Cerebellar cortex (tissue), 1 donor: ENCODE results near the gene MIOX.

Experiments used
- DNase-seq: peaks from one replicate; pipeline ENCODE4 v3.0.0-alpha.2; 2015; ENCODE audit warnings: low spot score

MIOX gene

DNA sequence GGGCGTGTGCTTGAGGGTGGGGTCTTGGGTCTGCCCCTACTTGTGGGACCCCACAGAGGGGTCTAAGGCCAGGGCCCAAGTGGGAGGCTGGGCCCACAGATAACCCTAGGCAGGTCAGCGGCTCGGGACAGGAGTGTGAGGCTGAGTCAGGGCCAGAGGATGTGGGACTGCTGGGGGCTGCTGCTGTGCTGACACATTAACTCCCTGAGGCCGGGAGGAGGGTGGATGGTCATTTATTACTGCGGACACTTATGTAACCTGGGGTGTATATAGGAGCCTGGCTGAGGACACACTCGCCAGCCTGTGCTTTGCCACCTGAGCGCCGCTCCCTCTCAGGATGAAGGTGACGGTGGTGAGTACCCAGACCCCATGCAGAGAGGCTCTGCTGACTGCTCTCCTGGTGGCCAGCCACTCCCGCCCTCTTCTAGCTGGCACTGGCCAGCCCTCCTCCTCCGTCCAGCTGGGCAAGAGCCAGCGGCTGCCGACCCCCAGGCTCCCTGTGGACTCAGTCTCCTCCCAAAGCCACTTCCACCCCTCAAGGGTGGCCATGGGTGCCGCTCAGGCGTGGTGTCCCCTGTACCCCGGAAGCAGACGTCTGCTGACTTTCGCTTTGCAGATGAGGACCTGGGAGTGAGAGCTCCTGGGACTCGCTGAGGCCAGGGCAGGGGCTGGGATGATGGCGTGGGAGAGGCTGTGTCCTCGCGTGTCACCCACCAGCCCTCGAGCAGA, at the start of gene MIOX:
MIOX (plus strand) TSS at position 299 of the 729 bp plus-strand sequence; CDS start at position 338, 39 bp downstream.
- DNase-seq, result no peak

- no peak for DNase-seq
Observed at GRCh38 chr22:50437511-50438304, 49.0 kb upstream of the MIOX start.

DNA sequence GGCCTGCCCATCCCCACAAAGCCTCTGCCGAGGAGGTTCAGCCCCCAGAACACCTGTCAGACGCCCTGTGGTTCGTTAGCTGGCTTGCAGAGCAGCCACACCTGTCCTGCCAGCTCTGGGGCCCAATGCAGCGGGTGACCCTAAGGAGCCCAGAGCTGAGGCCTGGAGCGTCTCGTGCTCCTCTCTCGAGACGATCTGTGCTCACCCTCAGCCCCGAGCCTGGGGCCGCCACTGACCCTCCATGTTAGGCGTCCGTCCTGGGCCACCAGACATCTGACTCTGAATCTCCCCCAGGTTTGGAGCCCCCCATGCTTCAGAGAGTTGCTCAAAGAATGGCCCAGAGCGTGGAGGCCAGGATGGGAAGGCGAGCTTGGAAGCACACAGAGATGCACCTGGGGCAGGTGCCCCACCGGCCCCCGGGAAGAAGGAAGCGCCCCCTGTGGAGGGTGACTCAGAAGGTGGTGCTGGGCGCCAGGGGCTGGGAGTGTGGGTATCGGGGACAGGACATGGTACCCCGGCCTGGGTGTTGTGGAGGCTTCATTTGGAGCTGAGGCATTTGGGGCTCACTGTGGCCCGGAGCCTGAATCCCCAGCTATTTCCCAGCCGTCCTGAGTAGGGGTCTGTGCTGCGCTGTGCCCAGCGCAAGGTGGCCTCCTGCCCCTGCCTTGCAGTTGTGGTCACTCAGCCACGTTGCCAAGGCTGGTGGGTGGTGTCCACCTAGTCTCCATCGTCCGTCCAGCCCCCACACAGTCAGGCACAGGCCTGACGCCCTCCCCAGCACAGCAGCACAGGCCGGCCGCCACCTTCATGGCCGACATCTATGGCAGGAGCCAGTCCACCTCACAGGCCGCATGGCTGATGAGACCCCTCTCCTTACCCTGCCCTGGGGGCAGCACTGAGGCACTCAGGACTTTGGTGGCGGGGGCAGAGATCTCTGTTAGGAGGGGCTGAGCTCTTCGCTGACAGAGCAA, 48.1 kb upstream of the MIOX start:
- no peak for DNase-seq

DNA sequence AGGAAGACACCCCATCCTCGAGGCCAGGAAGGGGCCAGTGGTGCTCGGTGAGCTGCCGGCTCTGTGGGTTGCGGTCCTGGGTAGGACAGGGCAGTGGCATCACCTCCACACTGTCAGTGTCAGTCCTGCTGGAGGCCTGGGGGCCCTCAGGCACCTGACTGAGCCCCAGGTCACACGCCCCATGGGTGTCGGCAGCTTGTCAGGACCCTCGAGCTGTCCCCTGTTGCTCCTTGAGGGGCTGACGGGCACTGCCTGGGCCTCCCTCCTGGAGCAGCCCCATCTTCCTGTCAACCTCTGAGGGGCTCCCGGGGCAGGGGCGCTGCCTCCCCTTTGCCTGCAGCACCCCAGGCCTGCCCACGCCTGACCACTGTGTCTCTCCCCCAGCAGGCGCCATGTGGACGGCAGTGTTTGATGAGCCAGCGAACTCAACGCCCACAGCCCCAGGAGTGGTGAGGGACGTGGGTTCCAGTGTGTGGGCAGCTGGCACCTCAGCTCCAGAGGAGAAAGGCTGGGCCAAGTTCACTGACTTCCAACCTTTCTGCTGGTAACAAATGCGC, 47.3 kb upstream of the MIOX start:
- no peak for DNase-seq

GRCh38 chr22:50439871-50440331, 46.8 kb upstream of the MIOX start:
- no peak for DNase-seq

GRCh38 chr22:50440544-50441249, 46.0 kb upstream of the MIOX start:
- no peak for DNase-seq

DNA sequence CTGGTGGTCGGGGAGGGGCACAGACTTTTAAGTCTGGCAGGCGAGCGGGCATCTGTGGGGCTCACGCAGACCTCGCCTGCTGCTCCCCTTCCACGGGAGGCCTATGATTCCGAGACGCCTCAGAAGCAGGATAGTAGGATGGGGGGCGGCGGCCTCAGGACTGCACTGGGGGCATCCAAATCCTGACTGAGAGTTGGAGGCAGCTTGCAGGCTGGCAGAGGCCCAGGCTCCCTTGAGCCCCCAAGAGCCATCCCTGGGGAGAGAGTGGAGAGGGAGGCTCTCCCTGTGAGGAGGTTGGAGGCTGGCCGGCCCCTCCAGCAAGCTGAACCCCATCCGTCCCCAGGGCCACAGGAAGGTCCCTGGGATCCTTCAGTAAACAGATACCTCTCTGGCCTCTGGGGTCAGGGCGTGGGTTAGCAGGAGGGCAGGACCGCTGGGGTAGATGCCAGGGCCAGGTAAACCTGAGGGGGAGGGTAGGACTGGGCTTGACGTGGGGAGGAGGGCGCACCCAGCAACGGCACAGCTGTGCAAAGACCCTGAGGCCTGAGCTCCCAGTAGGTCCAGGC, 45.1 kb upstream of the MIOX start:
- no peak for DNase-seq

- no peak for DNase-seq
Observed at GRCh38 chr22:50443197-50443596, 43.5 kb upstream of the MIOX start.

- DNase-seq, result no peak
Observed at GRCh38 chr22:50443801-50444625, 42.6 kb upstream of the MIOX start.

DNA sequence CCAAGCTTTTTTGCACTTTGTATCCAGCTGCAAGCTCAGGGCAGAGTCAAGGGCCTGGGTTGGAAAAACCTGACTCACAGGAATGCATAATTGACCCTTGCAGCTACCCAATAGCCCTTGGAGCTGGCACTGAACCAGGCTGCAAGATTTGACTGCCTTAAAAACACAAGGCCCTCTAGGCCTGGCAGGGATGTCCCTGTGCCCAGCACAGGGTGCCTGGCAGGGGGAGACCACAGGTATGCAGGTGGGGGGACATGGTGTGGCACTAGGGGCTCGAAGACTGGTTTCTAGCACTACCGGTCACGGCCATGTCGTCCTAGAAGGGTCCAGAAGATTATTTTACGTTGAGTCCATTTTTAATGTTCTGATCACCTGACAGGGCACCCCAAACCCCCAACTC, 42.0 kb upstream of the MIOX start:
- DNase-seq, result no peak

DNA sequence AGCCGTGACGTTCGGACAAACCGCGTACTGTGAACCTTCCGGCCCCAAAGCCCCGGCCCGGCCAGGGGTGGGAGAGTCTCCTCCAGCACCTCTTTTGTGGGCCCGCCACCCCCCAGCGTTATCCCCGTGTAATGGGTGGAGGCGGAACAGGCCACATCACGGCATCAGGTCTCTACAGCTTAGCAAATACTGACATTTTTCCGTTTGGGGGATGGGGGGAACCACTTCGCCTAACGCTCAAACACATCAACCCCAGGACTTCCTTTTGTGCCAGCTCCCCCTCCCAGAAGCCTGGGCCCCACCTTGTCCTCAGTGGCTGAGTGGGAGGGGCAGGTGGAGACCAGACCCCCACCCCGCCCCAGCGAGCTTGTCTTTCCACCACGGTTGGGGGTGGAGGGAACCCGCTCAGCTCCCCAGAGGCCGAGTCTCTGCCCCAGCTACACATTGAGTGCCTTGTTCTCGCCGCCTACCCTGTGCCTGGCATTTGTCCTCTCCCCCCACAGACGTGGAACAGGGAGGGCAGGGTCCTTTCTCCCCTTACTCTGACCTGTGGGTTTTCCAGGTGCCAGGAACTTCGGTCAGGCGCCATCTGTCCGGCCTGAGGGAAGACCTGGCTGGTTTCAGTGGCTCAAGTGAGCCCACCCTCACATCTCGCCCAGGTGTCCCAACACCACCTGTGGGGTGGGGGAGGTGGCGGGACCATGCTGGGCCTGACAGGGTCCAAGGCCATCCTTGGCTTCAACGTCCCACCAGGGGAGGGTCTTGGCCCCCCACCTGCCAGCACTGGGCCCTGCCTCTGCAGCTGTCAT, 41.4 kb upstream of the MIOX start:
- DNase-seq, result no peak

DNA sequence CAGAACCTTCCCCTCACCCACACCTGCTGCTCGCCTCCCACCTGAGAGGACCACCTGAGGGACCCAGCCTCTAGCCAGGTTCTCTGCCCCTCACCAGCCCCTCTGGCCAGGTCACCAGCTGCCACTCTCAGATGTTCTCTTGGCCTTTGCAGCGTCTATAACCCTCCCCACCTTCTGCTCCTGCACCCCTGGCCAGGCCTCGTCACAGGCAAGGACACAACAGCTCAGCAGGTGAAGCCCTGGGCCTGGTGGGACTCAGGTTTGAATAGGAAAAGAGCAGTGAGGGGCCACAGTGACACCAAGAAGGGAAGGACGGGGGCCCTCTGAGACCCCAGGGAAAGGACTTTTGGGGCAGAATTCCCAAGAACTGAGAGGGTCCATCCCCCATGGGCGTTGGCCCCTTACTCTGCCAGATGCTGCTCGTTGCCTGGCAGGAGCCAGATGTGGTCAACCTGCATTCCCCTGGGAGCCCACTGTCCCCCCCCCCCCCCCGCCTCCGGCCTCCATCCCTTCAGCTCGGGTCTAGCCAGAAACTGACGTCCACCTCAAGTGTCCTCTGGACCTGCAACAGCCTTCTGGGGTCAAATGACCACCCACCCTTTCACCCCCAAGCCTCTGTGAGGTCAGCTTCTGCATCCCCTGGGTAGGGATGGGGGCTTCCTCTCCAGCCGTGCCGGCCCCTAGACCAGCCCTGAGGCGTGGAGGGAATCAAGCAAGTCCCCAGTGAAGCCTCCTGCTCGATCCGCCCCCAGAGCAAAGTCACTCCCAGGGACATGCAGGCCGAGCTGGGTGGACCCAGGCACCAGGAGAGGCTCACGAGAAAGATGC, 40.6 kb upstream of the MIOX start:
- DNase-seq, result no peak

DNA sequence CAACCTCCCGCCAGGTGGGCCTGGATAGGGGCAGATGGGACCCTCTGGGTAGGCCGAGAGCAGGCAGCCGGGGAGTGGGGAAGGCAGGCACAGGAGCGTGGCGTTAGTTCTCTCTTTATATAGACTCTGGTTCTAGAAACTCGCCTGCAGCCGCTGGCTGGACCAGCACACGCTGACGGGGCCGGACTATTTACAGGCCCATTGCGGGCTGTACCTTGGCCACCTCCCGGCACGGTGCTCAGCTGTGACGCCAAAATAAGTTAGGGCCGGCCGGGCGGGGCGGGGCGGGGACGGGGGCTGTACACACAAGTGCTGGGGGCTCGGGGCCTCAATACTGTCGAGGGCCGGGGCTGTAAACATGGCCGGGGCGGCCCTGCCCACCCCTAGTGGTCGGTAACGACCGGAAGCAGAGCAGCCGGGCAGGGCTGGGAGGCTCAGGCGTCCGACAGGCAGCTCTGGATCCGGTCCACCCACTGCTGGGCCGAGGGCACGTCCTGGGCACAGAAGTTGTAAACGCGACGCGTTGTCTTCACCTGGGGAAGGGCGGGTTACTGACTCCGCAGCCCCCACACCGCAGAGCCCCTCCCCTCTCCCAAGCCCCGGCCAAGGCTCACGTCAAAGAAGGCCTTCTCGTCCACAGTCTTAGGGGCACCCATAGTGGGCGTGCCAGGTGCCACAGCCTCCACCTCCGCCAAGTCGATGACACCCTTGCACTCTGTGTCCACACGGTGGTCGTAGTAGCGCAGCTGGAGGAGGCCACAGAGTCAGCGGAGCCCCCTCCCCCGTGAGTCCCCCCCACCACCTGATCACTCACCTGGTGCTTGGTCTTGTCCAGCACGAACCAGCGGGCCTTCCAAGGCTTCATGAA, 39.7 kb upstream of the MIOX start:
- no peak for DNase-seq

DNA sequence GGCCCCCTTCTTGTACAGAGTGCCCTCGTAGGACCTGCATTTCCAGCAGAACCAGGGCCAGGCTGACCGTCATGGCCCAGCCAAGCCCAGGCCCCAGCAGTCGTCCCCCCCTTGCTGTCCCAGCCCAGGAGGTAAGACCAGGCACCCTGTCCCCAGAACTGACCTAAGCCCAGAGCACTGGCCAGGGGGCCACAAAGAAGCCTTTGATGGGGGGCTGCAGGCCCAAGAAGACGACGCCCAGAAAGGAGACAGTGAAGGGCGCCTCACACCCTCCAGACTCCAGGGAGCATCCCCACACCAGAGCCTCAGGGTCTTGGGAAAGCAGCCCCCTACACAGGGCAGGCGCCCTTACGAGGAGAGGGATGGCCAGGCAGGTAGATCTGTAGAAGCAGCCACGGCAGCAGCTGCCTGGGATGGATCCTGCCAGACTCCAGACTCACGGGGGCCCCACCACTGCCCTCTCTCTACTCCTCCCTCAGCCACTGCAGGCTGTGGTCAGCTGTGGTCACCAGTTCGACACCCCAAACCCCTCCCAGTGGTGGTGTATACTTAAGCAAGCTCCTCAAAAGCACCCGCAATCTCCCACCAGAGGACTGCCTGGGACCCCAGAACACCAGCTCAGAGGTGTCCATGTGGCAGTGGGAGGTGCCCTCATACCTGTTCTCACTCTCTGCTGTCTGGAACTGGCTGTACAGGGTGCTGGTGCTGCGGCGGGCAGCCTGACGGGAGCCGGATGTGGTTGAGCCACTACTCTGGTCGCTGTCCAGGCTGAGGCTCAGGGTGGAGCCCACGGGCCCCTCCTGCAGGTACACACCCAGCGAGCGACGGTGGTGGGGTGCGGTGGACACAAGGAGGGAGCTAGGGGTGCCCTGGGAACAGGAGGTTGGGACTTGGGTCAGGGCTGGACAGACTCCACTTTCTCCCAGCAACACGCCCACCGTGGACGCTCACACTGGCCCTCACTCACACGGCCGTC, 38.8 kb upstream of the MIOX start:
- DNase-seq, result no peak

GRCh38 chr22:50452649-50453048, 34.0 kb upstream of the MIOX start:
- no peak for DNase-seq

DNA sequence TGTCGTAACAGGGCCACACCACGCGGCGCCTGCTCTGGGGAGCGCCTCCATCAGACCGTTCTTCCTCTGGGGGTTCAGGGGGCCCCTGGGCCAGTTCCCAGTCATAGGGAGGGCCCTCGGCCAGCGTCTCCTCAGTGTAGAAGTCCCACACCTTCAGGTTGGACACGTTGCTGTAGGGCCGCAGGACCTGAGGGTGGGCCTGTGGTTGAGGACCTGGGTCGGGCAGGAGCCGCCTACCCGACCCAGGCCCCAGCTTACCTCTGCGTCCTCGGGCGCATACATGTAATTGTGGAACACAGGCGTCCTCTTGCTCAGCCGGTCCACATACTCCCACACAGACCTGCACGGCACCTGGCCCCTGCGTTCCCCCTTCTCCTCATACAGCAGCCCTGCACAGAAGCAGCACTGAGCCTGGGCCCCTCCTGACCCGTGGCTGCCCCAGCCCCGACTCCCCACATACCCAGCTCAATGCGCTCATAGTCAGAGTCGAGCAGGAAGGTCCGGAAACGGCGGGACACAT, 32.0 kb upstream of the MIOX start:
- DNase-seq, result no peak
